Measurements from ENCODE around the gene SLC18A3.

Gene SLC18A3

DNA sequence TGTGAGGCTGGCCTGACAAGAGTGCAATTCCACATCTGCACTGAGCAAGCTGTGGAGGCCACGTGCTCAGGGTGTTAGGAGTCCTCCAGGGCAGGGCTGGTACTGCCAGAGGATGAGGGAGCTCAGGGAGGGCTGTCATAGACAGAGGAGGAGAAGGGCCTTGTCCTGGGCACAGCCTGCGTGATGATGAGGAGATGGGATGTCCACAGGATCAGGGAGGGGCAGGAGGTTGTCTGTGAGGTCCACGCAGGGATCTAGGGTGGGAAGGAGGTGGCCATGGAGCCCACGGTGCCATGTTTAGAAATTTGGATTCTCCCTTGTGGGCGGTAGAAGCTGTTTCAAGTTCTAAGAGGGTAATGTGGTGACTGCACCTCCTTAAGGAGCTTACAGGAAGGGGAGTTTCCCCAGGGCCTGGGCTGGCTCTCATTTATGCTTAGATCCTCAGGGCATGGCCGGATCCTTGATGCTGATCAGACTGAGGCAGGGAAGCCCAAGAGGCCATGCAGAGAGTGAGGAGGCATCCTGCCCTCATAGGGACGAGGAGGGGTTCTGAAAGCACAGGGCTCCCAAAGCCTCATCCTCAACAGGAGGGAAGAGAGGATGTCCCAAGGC lies 34.0 kb downstream of the SLC18A3 start:
- Mint-ChIP-seq H3K27me3 (ENCODE audit: low read depth) (peaks cover 8% of the 10 kb centered on the region), H3K27ac (no peak overlapping the region), H3K4me1 (ENCODE audit: low read depth) (peaks cover 3% of the 10 kb centered on the region), H3K4me3 (no peak overlapping the region), H3K9me3 (no peaks in the 10 kb centered on the region), H3K36me3 (ENCODE audit: low read depth) (no peaks in the 10 kb centered on the region)

DNA sequence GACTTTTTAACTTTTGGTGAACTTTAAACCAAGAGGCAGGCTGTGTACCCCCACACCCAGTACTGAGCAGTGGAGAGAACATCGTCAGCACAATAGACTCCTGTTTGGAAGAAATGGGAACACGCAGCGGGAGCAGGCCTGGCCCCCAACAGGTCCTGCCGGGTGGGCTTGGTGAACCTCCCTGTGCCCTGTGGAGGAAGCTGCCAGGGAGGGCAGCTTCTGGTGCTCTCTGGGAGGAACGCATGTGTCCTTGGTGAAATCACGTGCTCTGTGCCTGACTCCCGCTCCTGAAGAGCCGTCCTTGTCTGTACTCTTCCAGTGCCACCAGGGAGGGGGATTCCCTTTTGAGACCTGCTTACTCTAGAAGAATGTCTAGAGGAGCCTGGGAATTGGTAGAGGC lies 35.3 kb downstream of the SLC18A3 start:
- peaks cover 4% of the 10 kb centered on the region for H3K27me3 Mint-ChIP-seq (ENCODE audit: low read depth)
- H3K27ac Mint-ChIP-seq, result no peak overlapping the region
- H3K36me3 Mint-ChIP-seq (ENCODE audit: low read depth), result no peaks in the 10 kb centered on the region
- peaks cover 13% of the 10 kb centered on the region for H3K4me1 Mint-ChIP-seq (ENCODE audit: low read depth)
- H3K4me3 Mint-ChIP-seq, result no peak overlapping the region
- no peaks in the 10 kb centered on the region for H3K9me3 Mint-ChIP-seq

DNA sequence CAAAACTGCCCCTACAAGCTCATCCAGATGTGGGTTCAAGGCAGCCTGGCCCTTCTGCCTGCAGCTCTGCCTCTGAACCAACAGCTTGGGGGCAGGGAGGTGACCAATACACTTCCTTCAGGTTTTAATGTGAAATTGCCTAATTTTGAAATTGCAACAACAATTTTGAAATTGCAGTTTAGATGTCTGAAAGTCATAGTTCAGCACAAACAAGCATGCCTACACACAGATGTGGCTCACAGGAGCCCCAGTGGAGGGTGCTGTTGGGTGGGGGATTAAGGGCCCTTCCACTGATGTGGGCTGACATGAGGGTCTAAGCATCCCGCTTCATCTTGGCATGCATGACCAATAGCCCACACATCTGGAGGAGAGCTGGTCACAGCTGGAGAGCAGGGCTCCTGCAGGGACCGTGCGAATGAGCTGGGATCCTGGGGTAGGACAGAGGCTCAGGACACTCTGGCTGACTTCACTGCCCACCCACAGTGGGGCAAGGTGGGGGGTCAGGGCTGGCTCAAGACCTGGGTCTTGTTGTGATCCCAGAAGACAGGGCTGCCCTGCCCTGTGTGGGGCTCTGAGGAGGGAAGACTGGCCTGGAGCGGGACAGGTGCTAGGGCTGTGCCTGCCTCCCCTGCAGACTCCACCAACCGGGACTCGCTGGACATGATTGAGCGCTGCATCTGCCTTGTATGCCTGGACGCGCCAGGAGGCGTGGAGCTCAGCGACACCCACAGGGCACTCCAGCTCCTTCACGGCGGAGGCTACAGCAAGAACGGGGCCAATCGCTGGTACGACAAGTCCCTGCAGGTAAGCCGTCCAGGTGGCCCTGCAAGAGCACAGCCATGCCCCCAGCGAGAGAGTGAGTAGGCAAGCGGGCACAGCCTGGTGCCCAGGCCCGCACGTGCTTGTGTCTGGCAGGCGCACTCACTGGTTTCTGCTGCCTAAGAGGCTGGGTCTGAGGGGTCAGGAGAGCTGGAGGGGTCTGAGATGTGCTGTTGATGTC lies 36.1 kb downstream of the SLC18A3 start:
- Mint-ChIP-seq H3K4me3 (no peak overlapping the region), H3K27me3 (ENCODE audit: low read depth) (peaks cover 4% of the 10 kb centered on the region), H3K9me3 (no peaks in the 10 kb centered on the region), H3K4me1 (ENCODE audit: low read depth) (peaks cover 14% of the 10 kb centered on the region), H3K27ac (no peak overlapping the region), H3K36me3 (ENCODE audit: low read depth) (no peaks in the 10 kb centered on the region)

DNA sequence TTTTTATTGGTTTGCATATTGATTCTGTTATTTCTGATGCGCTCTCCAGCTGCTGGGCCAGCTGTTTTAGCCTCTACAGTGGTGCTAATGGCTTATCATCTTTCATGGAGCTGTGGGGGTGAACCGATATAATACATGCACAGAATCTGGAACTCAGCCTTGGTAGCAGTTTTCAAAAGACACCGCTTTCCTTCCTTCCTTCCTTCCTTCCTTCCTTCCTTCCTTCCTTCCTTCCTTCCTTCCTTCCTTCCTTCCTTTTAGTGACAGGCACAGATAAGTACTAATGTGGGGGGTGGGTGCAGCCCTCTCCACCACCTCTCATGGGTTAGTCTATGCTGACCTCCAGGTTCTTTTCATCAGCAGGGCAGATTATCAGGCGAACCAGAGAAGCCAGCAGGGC lies 37.4 kb downstream of the SLC18A3 start:
- Mint-ChIP-seq H3K27ac (no peak overlapping the region), H3K4me3 (no peak overlapping the region), H3K9me3 (no peaks in the 10 kb centered on the region), H3K27me3 (ENCODE audit: low read depth) (peaks cover 4% of the 10 kb centered on the region), H3K4me1 (ENCODE audit: low read depth) (peaks cover 14% of the 10 kb centered on the region), H3K36me3 (ENCODE audit: low read depth) (no peaks in the 10 kb centered on the region)

DNA sequence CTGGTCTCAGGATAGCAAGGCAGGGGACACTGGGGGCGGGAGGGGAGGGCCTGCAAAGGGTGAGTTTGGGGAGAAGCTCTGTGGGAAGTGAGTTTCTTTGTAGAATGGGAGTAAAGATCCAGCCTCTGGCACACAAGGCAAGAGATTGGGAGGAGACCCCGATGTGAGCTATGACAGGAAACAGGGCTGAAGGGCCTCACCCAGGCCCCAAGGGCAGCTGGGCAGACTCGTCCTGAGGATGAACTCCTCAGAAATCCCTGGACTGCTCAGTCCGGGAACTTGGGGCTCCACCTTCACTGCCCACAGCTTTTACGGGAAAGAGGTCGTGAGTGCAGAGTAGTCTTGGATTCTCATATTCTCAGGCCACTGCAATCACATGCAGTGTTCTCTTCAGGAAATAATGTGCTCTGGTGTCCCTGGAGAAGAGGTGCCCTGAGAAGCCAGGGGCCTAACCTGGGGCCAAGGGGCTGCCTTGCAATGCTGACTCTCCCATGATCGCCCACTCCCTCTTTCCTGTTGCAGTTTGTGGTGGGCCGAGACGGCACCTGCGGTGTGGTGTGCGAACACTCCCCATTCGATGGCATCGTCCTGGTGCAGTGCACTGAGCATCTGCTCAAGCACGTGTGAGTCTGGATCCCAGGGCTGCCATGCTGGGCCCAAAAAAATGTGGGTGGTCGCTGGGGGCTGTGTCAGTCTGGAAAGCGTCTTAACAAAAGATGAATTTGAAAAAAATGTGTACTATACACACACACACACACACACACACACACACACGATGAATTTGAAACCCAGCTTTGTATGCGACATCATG lies 38.1 kb downstream of the SLC18A3 start:
- Mint-ChIP-seq H3K36me3 (ENCODE audit: low read depth) (no peaks in the 10 kb centered on the region), H3K4me3 (no peak overlapping the region), H3K27ac (no peak overlapping the region), H3K9me3 (no peaks in the 10 kb centered on the region), H3K27me3 (ENCODE audit: low read depth) (peaks cover 4% of the 10 kb centered on the region), H3K4me1 (ENCODE audit: low read depth) (peaks cover 14% of the 10 kb centered on the region)

DNA sequence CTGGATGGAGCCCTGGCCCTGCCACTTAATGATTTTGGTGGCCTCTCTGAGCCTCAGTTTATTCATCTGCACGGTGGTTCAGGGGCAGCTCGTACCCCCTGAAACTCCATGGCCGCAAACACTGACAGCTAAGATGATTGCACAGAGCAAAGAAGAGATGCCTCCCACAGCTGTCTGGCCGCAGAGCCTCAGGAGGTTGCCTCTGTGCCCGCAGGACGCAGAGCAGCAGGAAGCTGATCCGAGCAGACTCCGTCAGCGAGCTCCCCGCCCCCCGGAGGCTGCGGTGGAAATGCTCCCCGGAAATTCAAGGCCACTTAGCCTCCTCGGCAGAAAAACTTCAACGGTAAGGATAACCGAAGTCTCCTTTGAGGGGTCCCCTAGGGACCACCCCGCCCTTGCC lies 39.2 kb downstream of the SLC18A3 start:
- Mint-ChIP-seq H3K4me1 (ENCODE audit: low read depth) (peaks cover 14% of the 10 kb centered on the region), H3K36me3 (ENCODE audit: low read depth) (no peaks in the 10 kb centered on the region), H3K27ac (peak overlapping the region; percentile 20), H3K9me3 (no peaks in the 10 kb centered on the region), H3K27me3 (ENCODE audit: low read depth) (peaks cover 4% of the 10 kb centered on the region), H3K4me3 (peak overlapping the region; percentile 21)

DNA sequence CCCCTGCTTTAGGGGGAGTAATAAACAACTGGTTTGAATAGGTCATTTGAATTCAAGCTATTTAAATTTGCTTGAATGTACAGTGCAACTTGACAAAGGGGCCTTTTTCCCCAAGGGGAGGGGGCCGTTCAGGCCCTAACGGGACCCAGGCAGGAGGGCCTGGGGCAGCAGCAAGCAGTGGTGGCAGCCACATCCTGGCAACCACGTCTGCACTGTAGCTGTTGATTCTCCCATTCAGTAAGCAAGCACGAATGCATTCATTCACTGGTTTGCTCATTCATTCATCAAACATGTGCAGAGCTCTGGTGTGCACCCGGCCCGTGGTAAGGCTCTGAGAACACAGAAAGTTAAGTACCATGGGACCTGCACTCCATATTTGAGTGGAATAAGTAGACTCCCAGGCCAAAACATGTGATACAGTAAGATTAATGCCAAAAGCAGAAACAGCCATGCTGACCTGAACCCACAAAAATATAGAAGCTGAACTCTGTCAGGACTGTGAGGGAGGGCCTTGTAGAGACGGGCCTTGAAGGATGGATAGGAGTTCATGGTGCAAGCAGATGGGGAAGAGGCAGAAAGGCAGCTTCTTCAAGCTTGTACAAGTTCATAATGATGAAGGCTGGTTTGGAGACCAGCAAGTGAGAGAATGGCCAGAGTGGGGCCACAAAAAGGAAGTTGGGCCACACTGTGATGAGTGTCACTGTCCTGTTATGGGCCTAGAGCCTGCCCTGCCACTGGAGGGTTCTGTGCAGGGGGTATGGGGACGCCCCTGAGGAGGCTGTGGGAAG lies 40.0 kb downstream of the SLC18A3 start:
- Mint-ChIP-seq H3K4me1 (ENCODE audit: low read depth) (peaks cover 14% of the 10 kb centered on the region), H3K27me3 (ENCODE audit: low read depth) (peaks cover 4% of the 10 kb centered on the region), H3K27ac (no peak overlapping the region), H3K9me3 (no peaks in the 10 kb centered on the region), H3K36me3 (ENCODE audit: low read depth) (no peaks in the 10 kb centered on the region), H3K4me3 (no peak overlapping the region)

DNA sequence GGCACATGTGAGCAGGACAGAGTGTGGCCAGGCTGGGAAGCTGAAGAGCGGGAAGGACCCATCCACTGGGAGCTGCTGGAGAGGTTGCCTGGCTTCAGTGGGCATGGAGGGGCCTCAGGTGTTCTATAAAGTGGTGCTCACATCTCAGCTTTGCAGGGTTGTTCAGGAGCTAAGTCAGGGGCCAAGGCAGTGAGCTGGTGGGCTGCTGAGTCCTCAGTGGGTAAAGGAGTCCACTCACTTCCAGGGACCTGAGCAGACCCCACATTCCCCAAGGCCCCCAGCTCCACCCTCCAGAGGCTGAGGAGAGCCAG lies 40.6 kb downstream of the SLC18A3 start:
- H3K4me3 Mint-ChIP-seq, result no peak overlapping the region
- H3K9me3 Mint-ChIP-seq, result no peaks in the 10 kb centered on the region
- H3K36me3 Mint-ChIP-seq (ENCODE audit: low read depth), result no peaks in the 10 kb centered on the region
- peaks cover 4% of the 10 kb centered on the region for H3K27me3 Mint-ChIP-seq (ENCODE audit: low read depth)
- peaks cover 14% of the 10 kb centered on the region for H3K4me1 Mint-ChIP-seq (ENCODE audit: low read depth)
- no peak overlapping the region for H3K27ac Mint-ChIP-seq

DNA sequence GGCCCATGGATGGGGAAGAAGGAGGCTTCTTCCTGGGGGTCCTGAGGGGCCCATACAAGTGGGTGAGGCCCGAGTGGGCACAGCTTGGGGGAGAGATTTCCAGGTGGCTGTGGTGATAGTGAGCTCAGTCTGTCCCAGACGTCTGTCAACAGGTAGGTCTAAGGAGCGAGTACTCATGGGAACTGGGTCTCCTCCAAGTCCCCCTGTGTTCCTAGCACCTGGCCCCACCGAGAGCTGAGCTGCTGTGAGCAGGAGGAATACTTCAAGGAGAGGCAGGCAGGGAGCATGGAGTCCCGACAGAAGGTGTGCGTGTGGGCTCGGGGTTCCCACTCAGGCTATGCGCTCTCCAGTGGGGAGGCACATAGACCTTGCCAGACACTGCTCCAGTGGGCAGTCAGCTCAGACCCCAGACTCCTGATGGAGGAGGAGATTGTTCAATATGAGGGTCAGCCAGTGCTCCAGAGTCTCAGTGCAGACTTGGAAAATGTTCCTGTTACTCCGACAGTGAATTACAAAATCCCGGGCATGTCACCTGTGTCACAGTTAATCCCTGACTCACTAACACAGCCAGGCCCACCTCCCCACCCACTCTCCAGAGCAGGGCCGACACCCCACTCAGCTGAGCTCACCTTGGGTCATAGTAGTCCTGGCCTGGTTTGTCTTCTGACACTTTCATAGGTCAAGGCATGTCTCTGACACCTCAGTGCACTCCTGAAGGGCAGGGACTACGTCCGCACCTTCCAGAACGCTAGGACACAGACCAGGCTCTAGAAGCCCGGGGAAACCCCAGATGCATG lies 41.1 kb downstream of the SLC18A3 start:
- Mint-ChIP-seq H3K4me3 (no peak overlapping the region), H3K27ac (no peak overlapping the region), H3K36me3 (ENCODE audit: low read depth) (no peaks in the 10 kb centered on the region), H3K27me3 (ENCODE audit: low read depth) (peaks cover 4% of the 10 kb centered on the region), H3K9me3 (no peaks in the 10 kb centered on the region), H3K4me1 (ENCODE audit: low read depth) (peaks cover 14% of the 10 kb centered on the region)

DNA sequence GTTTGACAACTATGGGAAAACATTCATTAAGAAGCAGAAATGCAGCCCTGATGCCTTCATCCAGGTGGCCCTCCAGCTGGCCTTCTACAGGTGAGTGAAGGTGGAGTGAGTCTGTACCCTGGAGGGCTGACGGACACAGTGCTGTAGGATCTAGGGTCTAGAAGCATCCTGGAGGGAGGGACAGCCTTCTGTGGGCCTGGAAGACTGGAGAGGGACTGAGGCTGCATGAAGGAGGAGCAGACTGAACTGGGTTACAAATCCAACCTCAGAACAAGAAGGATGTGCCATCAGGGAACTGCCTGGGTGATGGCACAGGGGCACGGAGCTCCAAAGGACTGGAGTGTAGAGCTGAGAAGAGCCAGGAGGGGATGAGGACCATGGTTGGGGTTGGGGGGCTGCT lies 41.8 kb downstream of the SLC18A3 start:
- Mint-ChIP-seq H3K4me3 (no peak overlapping the region), H3K27me3 (ENCODE audit: low read depth) (peaks cover 4% of the 10 kb centered on the region), H3K9me3 (no peaks in the 10 kb centered on the region), H3K36me3 (ENCODE audit: low read depth) (no peaks in the 10 kb centered on the region), H3K27ac (no peak overlapping the region), H3K4me1 (ENCODE audit: low read depth) (peaks cover 14% of the 10 kb centered on the region)

DNA sequence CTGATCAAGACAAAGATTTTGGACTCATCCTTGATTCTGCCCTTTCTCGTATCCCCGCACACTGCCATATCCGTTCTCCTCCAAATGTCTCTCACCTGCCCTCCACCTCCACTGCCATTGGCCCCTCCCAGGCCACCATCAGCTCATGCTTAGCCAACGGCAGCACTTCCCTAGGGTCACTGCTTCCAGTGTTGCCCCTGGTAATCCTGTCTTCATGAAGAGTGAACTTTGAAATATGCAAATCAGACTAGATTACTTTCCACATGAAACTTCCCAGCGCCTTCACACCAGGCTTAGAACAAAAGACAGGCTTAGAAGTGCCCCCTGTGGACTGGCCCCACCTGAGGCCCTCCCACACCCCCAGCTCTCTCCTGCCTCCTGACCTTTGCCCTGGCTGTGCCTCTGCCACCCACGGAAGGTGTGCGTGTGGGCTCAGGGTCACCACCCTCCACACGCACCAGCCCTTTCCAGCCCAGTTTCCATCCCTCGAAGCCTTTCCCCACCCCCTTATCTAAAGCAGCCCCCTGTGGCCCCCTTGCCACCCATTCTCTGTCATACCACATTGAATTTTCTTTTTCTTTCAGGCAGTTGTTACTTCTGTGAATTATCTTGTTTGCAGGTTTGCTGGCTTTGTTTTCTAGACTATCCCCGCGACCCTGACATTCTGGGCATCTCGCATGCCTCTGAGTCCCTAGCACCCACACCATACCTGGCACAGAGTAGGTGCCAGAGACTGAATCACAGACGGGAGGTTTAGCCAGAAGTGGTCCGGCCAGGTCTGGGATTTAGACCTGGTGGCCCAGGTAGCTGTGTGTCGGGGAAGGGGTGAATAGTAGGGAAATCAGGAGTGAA lies 42.5 kb downstream of the SLC18A3 start:
- Mint-ChIP-seq H3K27me3 (ENCODE audit: low read depth) (peaks cover 2% of the 10 kb centered on the region), H3K36me3 (ENCODE audit: low read depth) (no peaks in the 10 kb centered on the region), H3K4me3 (no peak overlapping the region), H3K27ac (no peak overlapping the region), H3K9me3 (no peaks in the 10 kb centered on the region), H3K4me1 (ENCODE audit: low read depth) (peaks cover 14% of the 10 kb centered on the region)

DNA sequence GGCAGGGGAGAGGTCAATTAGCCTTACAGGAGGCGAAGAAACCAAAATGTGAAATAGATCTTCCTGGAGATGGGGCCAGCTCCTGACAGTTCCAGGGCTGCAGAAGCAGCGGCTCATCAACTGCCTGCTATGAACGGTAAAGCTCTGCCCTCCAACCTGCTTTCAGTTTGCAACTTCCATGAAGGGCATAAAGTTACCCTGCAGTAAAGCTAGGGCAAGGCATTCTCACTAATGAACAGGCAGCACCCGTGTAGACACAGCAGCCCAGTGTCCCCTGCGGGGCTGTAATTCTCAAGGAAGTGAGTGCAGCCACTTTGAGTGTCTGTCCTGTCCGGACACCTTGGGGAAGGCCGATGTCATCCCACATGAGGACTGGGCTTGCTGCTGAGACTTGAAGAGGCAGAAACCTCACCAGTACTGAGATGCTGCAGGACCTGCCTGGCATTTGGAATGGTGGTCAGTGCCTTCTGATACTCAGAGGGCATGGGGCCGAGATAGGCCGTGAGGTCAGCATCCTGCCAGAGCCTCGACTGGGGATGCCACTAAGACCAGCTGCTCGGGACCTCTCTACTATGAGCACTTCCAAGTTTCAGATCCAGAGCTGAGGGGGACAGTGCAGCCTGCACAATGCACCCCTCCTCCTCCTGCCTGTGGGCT lies 43.3 kb downstream of the SLC18A3 start:
- Mint-ChIP-seq H3K4me3 (no peak overlapping the region), H3K27ac (no peak overlapping the region)

More for the DNA sequence above, 43.3 kb downstream of the SLC18A3 start:
- no peaks in the 10 kb centered on the region for H3K27me3 Mint-ChIP-seq (ENCODE audit: low read depth)
- no peaks in the 10 kb centered on the region for H3K9me3 Mint-ChIP-seq
- peaks cover 14% of the 10 kb centered on the region for H3K4me1 Mint-ChIP-seq (ENCODE audit: low read depth)
- no peaks in the 10 kb centered on the region for H3K36me3 Mint-ChIP-seq (ENCODE audit: low read depth)

All from T-helper 1 cell treated with Interleukin-12 subunit alpha and Interleukin-12 subunit beta and Interleukin-4 antibody, amounts not matched to agents 30 μg/mL and 1 μg/mL, for 36 hours (primary cell).